ENCODE results near the gene LKAAEAR1.

- TF ChIP-seq, protein P1, sequence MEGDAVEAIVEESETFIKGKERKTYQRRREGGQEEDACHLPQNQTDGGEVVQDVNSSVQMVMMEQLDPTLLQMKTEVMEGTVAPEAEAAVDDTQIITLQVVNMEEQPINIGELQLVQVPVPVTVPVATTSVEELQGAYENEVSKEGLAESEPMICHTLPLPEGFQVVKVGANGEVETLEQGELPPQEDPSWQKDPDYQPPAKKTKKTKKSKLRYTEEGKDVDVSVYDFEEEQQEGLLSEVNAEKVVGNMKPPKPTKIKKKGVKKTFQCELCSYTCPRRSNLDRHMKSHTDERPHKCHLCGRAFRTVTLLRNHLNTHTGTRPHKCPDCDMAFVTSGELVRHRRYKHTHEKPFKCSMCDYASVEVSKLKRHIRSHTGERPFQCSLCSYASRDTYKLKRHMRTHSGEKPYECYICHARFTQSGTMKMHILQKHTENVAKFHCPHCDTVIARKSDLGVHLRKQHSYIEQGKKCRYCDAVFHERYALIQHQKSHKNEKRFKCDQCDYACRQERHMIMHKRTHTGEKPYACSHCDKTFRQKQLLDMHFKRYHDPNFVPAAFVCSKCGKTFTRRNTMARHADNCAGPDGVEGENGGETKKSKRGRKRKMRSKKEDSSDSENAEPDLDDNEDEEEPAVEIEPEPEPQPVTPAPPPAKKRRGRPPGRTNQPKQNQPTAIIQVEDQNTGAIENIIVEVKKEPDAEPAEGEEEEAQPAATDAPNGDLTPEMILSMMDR (IDR thresholded peaks at IDR 0.05): no peak
- TF ChIP-seq POLR2AphosphoS5 (IDR thresholded peaks at IDR 0.05): no peak
- TF ChIP-seq POLR2A (IDR thresholded peaks at IDR 0.05): no peak
- TF ChIP-seq EP300 (IDR thresholded peaks at IDR 0.05): no peak
Observed at GRCh38 chr20:64042054-64042781, 42.0 kb downstream of the LKAAEAR1 start.
